Stomach (tissue), 4 donors: ENCODE data around the gene PPP1R14B.

ENCODE experiments used
- CTCF ChIP-seq, 7 experiments: fragments of 450-650 bp in 4 of 7; fragments of 200-600 bp in 3 of 7; sonication (generic) in 3 of 7; IDR thresholded peaks; one replicate each; pipeline ENCODE4 v1.5.1; 2016 to 2019; ENCODE audit warnings: antibody characterized with exemption in 7 of 7, control low read depth in 2 of 7, mild to moderate bottlenecking in 1 of 7
- POLR2A ChIP-seq, 4 donors: fragments of 450-650 bp; IDR thresholded peaks; one replicate each; pipeline ENCODE4 v1.6.1; 2016; ENCODE audit warnings: antibody characterized with exemption in 4 of 4, control low read depth in 2 of 4, mild to moderate bottlenecking in 1 of 4, moderate library complexity in 1 of 4

DNA sequence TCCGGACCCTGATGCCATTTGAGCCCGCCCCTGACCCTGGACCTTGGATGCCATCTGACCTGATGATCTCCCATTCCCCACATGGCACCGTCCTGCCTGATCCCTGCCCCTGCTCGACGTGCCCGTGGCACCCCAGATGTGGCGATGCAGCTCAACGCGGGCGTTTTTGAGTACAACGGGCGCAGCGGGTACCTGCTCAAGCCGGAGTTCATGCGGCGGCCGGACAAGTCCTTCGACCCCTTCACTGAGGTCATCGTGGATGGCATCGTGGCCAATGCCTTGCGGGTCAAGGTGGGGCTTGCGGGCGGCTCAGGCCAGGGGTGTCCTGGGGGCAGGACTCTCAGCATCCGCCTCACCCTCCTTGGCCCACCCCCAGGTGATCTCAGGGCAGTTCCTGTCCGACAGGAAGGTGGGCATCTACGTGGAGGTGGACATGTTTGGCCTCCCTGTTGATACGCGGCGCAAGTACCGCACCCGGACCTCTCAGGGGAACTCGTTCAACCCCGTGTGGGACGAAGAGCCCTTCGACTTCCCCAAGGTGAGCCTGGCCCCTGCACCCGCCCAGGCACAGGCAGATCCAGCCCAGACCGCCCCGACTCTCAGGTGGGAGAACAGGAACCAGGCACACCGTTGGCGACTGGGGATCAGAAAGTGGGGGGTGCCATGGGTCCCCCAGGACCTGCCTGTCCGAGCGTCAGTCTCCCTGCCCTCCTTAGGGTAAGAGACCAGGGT, 15.7 kb upstream of the PPP1R14B start:
- no peak for TF ChIP-seq POLR2A (IDR thresholded peaks at IDR 0.05)
- no peak for TF ChIP-seq CTCF (IDR thresholded peaks at IDR 0.05)
